Fibroblast of skin of left biceps (primary cell): ENCODE data around the gene SEC16A.

Experiments used
- DNase-seq, 2 experiments: peaks; one replicate each; pipeline ENCODE4 v3.0.0-alpha.2; 2013; ENCODE audit warnings: low read depth in 2 of 2

Gene SEC16A

DNA sequence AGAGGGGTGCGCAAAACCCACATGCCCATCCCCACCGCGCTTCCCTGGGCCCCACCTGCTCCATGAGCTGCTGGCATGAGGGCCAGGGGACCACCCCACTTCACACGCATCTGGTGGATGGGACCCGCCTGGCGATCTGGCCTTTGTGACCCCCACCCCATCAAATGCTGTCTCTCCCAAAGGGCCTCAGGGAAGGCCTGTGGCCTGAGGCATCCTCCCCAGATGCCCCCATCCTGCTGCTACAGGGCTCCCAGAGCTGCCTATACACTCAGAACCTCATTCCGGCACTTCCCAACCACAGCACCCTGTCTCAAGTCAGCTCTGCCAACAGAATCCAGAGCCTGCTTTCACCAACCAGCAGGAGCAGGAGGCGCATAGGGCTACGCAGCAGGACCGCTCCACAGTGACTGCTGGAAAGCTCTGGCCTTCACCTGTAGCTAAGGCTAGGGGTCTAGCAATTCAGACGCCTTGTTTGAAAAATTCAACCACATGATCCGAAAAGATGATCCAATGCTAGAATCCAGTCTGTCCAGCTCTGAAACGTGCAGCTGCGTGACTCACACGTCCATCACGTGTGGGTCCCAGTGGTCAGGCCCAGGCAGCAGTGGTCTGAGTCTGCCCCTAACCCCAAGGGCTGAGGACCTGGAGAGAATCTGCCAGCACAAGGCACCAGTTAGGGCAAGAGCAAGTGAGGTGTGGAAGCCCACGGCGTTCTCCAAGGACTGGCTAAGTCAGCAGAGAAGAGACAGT lies 81.5 kb downstream of the SEC16A start:
- no peak for DNase-seq

DNA sequence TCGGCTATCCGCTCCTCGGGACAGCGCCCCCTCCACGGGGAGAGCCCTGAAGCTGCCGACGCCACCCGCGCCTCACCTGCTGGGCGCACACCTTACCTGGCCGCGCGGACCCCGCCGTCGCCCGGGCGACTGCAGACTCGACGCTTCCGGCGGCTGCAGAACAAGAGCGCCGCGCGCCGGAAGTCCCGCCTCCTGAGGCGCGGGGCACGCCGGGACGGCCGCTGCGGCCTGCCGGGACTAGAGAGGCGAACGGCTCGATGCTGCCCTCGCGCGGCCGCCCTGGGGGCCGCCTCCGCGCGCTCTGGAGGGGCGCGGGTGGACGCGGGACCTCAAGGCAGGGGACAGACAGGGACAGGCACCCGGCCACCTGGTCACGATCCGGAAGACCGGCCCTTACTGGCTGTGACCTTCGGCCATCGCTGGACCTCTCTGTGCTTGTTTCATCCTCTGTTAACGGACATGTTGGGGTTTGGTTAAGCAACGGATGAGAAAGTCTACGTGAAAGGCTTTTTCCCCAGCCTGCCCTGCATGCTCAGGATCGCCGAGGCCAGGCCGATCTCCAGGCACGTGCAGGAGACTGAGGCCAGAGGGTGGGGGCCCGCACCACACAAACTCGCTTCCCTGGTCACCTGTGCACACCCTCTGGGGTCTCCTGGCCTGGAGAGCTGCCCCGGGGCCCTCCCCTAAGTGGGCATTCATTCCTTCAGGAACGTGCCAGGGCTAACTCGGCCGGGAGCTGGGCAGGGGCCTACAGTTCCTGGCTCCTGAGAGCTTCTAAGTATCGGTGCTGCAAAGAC lies 82.6 kb downstream of the SEC16A start, which contains the start of gene SNAPC4:
Gene SNAPC4, minus strand, starts transcription at position 133 of the 797 bp plus-strand sequence. CDS start 1,742 bp downstream, outside the sequence.
- peak; percentile 46 to 56 for DNase-seq

DNA sequence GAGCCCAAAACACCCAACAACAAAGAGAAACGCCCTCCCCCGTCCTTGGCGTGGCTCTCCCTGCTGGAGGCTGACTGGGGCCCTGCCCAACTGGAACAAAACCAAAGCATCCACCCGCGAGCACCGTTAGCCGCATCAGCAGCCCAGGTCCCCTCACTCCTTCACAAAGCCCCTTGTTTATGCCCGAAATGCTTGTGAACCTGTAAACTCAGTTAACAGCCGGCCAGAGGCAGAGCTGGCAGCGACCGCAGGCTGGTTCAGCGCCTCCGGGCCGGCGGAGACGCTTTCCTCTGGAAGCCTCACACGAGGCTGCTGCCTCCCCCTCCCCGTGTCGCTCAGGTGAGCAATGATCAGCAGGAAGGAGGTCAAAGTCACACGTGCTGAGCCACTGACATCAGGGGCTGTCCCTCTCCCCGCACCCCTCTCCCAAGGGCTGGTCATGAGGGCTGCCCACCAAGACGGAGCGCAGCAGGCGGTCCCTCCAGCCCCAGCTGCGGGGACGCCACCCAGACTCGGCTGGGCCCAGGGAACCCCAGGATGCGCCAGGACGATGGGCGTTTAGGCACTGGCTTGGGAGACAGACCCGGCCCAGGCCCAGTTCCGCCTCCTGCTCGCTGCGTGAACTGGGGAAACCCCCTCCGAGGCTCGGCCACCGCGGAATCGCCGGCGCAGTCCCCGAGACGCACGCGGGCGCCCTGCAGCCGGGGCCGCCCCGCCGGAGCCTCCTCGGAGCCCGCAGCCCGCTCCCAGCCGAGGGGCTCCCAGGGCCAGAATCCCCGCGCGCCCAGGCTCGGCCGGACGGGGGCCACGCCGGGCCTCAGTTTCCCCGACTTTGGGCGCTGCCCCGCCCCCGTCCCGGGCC lies 83.4 kb downstream of the SEC16A start:
- DNase-seq = no peak

DNA sequence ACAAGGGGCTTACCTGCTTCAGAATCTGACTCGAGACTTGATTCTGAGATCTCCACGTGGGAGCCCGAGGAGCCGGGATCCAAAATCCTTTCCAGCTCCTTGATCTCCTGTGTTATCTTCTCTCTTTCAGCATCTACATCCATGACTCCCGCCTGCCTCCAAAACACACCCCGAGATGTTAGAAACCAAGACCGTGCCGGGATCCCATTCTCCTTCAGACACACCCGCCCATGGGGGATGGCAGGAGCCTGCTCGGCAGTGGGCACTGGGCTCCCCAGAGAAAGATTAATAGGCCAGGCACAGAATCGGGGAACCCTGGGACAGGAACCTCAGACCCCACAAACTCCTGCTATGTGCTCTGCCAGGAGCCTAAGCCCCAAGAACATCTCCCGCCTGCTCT lies 84.6 kb downstream of the SEC16A start:
- DNase-seq = no peak

DNA sequence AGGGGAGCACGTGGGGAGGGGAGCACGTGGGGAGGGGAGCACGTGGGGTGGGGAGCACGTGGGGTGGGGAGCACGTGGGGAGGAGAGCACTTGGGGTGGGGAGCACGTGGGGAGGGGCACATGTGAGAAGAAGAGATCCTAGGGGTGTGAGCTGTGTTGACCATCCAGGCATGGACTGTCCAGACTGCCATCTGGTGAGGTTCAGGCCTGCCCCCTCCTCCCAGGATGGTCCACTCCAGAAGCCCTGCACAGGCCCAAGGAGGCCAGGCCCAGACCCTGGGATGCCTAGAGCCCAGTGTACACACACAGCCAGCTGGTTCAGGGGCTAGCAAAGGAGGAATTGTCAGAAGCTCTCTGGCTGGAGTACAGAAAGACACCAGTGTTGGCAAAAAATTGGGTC lies 85.2 kb downstream of the SEC16A start:
- DNase-seq = no peak

DNA sequence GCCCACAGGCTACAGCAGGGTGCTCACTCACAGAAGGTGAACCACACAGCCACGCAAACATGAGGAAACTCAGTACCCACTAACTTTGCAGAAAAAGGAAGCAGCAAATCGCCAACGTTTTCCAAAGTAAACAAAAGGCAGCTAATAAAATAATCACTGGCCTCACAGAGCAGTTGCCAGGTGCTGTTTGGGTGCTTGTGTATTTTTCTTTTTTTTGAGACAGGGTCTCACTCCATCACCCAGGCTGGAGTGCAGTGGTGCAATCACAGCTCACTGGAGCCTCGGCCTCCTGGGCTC lies 86.7 kb downstream of the SEC16A start:
- no peak for DNase-seq

DNA sequence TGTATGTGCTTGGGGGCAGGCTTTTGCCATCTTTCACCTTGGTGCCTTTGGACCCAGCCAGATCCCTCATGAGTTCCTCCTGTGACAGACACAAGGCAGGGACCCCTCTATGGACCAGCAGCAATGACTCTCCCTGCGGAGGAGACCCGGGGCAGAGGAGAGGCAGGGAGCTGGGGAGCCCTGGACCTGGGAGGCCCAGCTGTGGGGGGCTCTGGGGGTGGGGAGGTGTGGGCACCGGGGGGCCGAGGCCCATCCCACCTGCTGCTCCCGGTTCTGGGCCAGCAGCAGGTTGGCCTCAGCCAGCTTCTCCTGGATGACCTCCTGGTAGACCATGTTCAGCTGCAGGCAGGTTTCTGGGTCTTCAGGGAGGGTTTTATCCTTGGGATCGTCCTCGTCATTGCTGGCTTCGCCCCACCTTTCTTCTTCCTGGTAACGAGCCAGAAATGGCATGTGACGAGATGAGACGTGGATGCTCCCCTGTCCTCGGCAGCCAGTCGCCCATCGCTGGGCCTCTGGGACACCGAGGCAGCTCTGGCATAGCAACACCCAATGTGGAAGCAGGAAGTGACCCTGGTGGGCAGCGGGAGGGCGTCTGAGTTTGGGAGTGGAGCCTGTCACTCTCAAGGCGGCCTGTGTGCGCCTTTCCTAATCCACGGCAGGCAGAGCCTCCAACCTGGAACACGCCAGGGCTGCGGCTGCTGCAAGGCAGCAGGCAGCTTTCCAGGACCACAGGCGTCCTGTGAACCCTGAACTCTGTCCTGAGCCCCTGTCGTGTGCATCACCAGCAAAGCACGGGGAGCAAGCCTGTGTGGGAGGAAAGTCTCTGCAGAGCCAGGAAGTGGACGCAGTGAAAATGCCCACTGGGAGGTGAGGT lies 87.3 kb downstream of the SEC16A start:
- no peak for DNase-seq

DNA sequence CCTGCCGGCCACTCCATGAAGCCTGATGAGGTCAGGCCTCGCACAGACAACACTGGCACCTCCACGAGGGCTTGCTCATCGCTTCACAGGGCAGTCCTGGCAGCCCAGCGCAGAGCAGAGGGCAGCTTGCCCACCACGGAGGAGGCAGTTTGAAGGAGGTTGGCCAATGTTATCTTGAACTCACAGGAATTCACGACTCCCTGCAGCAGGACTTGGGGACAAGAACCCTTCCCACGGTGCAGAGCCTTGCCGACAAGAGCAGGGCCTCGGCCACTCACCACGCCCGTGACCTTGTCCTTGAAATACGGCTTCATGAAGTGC lies 87.9 kb downstream of the SEC16A start:
- no peak for DNase-seq

DNA sequence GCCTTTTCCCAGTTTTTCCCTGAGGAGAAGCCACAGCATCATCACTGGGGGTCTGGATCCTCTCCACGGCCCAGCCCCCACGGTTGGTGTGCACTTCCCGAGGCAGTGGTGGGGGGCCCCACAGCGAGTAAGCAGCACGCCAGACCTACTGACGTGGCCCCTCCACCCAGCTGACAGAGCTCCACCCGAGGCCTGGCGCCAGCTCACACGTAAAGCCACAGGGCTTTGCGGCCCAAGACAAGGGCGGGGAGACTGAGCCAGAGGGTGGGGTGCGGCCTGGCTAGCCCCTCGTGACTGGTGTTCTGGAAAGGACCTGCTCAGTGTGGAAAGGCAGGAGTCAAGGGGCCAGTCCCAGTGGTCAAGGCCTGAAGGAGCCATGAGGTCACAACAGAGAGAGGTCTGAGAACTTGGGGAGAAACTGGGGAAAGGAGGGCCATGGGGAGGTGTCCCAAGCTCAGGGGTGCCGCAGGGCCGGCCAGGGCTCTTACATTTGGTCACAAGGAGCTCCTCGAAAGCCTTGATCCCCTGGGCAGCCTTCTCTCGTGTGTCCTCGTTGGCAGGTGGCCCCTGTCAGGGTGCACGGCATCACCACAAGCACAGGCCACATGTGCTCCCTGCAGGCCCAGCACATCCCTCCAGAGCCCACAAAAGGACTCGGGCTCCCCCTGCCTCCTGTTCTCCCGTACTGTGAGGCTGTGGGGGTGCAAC lies 88.4 kb downstream of the SEC16A start:
- DNase-seq = no peak

DNA sequence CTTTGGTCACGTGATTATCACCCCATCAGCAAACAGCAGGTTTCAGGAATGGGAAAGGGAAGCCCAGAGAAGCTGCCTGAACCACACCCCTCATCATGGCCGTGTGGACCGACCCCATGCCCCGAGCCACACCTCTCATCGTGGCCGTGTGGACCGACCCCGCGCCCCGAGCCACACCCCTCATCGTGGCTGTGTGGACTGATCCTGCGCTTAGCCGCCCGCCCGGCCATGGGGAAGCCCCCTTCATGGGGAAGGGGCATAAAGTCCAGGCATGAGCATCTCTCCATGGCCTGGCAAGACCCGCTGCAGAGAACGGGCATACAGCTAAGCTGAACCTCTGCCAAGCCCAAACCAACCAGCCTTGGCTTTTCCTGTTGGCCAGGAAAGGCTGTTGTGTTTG lies 89.3 kb downstream of the SEC16A start:
- no peak for DNase-seq

DNA sequence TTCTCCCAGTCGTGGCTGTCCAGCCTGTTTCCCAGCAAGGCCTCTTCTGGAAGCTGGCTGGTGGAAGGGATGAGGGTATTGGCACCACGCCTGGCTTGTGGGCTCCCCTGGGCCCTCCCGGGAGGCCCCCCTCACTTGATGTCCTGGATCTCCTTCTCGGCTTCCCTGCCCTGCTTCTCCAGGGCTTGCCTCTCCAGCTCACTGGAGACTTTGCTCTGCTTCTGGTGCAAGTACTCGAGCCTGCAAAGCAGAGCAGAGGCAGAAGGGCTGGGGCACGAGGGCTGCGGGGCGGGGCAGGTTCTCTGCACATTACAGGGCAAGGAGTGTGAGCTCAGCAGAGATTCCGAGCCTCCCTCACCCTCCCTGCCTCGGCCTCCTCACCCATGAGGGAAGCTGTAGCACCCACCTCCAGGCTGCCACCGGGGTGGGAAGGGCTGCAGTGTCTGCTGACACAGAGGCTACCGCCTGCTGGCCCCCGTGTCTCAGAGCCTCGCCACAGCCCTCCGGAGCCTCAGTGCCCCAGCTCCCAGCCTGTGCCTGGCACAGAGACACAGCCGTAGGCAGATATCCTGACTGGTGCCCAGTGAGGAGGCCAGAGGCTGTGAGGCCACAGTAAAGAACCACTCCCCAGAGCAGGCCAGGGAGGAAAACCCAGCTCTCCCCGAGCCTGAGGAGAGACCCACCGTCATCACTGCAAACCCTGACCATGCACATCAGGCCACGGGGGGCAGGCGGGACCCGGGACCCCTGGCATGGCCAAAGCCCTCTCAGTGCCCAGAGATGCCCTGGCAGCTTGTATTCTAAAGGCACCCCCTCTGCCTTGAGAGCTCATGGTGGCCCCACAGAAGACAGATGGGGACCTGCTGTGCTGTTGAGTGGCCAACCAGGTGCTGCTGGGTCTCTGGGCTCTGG lies 90.0 kb downstream of the SEC16A start:
- DNase-seq = no peak

DNA sequence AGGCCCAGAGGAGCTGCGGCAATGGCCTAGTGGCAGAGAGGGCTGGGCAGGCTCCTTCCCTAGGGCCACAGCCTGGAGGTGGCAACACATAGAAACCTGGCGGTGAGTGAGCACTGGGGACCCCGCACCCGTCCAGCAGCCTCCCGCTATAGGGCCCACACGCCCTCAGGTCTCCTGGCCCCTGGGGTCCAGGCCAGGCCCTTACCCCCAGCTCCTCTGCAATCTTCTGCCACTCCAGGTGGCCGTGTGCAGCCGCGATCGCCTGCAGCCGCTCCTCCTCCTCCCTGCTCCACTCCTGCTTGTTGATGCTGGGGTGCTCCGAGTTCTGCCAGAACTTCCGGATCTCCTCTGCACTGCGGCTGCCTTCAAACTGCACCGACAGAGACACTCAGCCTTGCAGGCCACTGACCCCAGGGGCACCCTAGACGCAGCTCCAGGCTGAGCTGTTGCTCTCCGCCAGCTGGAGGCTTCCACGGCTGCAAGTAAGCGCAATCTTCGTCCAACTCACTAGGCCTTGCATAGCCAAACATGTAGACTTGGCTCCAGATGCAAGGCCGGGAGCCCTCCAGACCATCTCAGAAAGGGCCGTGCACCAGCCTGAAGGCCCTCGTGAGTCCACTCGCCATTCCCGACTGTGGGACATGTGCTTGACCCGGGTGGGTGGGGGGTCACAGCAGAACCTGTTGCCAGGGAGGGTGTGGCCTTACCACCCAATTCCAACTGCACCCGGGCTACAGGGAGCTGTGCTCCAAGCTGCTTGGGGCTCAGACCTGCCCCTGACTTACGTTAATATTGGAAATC lies 90.9 kb downstream of the SEC16A start:
- DNase-seq = no peak
